HUES6 (cell line): ENCODE data around the gene AMZ2.

Experiments used
- H3K27ac ChIP-seq: 2 replicates; pipeline ENCODE4 v1.7.0; 2013; ENCODE audit warnings: low read depth, mild to moderate bottlenecking, low read length, inconsistent platforms
- H3K27me3 ChIP-seq: 2 replicates; pipeline ENCODE4 v1.6.1; 2013; ENCODE audit warnings: low read length; ENCODE audit not compliant: control insufficient read depth, insufficient read depth
- H3K36me3 ChIP-seq: 2 replicates; pipeline ENCODE4 v1.6.1; 2013; ENCODE audit warnings: low read length; ENCODE audit not compliant: control insufficient read depth, insufficient read depth
- H3K4me1 ChIP-seq: 2 replicates; pipeline ENCODE4 v1.6.1; 2013; ENCODE audit warnings: low read length; ENCODE audit not compliant: control insufficient read depth, insufficient read depth
- H3K4me3 ChIP-seq: 2 replicates; pipeline ENCODE4 v1.5.1; 2013; ENCODE audit warnings: low read depth, low read length
- H3K9ac ChIP-seq: one replicate; pipeline ENCODE4 v1.6.1; 2013; ENCODE audit warnings: mild to moderate bottlenecking, low read length
- H3K9me3 ChIP-seq: 2 replicates; pipeline ENCODE4 v1.6.1; 2013; ENCODE audit warnings: low read depth, low read length; ENCODE audit not compliant: control insufficient read depth, insufficient read depth

AMZ2 gene

GRCh38 chr17:68293490-68294195 lies 45.8 kb downstream of the AMZ2 start:
- H3K27ac ChIP-seq: no peak overlapping the region
- H3K4me3 ChIP-seq: no peak overlapping the region
- H3K9ac ChIP-seq: no peak overlapping the region
- no peaks in the 10 kb centered on the region for H3K36me3 ChIP-seq
- H3K27me3 ChIP-seq: peaks cover 52% of the 10 kb centered on the region
- peaks cover 49% of the 10 kb centered on the region for H3K4me1 ChIP-seq
- H3K9me3 ChIP-seq: no peaks in the 10 kb centered on the region

- Histone ChIP-seq H3K36me3 (no peaks in the 10 kb centered on the region), H3K9me3 (no peaks in the 10 kb centered on the region), H3K4me1 (peaks cover 45% of the 10 kb centered on the region), H3K27ac (no peak overlapping the region), H3K27me3 (peaks cover 47% of the 10 kb centered on the region), H3K4me3 (no peak overlapping the region), H3K9ac (no peak overlapping the region)
Measured at GRCh38 chr17:68294196-68294555, 46.3 kb downstream of the AMZ2 start.

GRCh38 chr17:68294617-68295016 lies 46.8 kb downstream of the AMZ2 start:
- no peaks in the 10 kb centered on the region for H3K9me3 ChIP-seq
- H3K27ac ChIP-seq: no peak overlapping the region
- H3K9ac ChIP-seq: no peak overlapping the region
- H3K4me1 ChIP-seq: peaks cover 41% of the 10 kb centered on the region
- peaks cover 43% of the 10 kb centered on the region for H3K27me3 ChIP-seq
- H3K4me3 ChIP-seq: no peak overlapping the region
- no peaks in the 10 kb centered on the region for H3K36me3 ChIP-seq

- Histone ChIP-seq H3K36me3 (no peaks in the 10 kb centered on the region), H3K4me1 (peaks cover 36% of the 10 kb centered on the region), H3K9me3 (no peaks in the 10 kb centered on the region), H3K27me3 (peaks cover 38% of the 10 kb centered on the region), H3K27ac (no peak overlapping the region), H3K9ac (no peak overlapping the region), H3K4me3 (no peak overlapping the region)
Measured at GRCh38 chr17:68295086-68295485, 47.2 kb downstream of the AMZ2 start.

- Histone ChIP-seq H3K9ac (no peak overlapping the region), H3K4me3 (no peak overlapping the region), H3K27me3 (peaks cover 29% of the 10 kb centered on the region), H3K4me1 (peaks cover 40% of the 10 kb centered on the region), H3K9me3 (no peaks in the 10 kb centered on the region), H3K36me3 (no peaks in the 10 kb centered on the region), H3K27ac (no peak overlapping the region)
Measured at GRCh38 chr17:68296217-68297191, 48.7 kb downstream of the AMZ2 start.

GRCh38 chr17:68297195-68297594 lies 49.4 kb downstream of the AMZ2 start:
- H3K27ac ChIP-seq: no peak overlapping the region

GRCh38 chr17:68298601-68299000 lies 50.8 kb downstream of the AMZ2 start:
- no peak overlapping the region for H3K4me3 ChIP-seq
- H3K9ac ChIP-seq: no peak overlapping the region
- H3K4me1 ChIP-seq: peaks cover 43% of the 10 kb centered on the region
- H3K36me3 ChIP-seq: no peaks in the 10 kb centered on the region
- H3K27me3 ChIP-seq: peaks cover 11% of the 10 kb centered on the region; the same call in 1 of the 2 replicates
- no peaks in the 10 kb centered on the region for H3K9me3 ChIP-seq
- no peak overlapping the region for H3K27ac ChIP-seq

More at GRCh38 chr17:68297195-68297594, 49.4 kb downstream of the AMZ2 start:
- Histone ChIP-seq H3K36me3 (no peaks in the 10 kb centered on the region), H3K27me3 (peaks cover 24% of the 10 kb centered on the region), H3K9me3 (no peaks in the 10 kb centered on the region), H3K9ac (no peak overlapping the region), H3K4me3 (no peak overlapping the region), H3K4me1 (peaks cover 47% of the 10 kb centered on the region)

- no peak overlapping the region for H3K27ac ChIP-seq
- H3K27me3 ChIP-seq: peaks cover 4% of the 10 kb centered on the region; the same call in 1 of the 2 replicates
- H3K9me3 ChIP-seq: no peaks in the 10 kb centered on the region
- no peaks in the 10 kb centered on the region for H3K36me3 ChIP-seq
- H3K9ac ChIP-seq: no peak overlapping the region
- peaks cover 31% of the 10 kb centered on the region for H3K4me1 ChIP-seq
- H3K4me3 ChIP-seq: no peak overlapping the region
Measured at GRCh38 chr17:68299817-68300216, 52.0 kb downstream of the AMZ2 start.

- H3K9ac ChIP-seq: no peak overlapping the region
- no peak overlapping the region for H3K4me3 ChIP-seq
- H3K4me1 ChIP-seq: peaks cover 25% of the 10 kb centered on the region
- H3K27me3 ChIP-seq: no peaks in the 10 kb centered on the region
- no peaks in the 10 kb centered on the region for H3K9me3 ChIP-seq
- H3K36me3 ChIP-seq: no peaks in the 10 kb centered on the region
- no peak overlapping the region for H3K27ac ChIP-seq
Measured at GRCh38 chr17:68301438-68301959, 53.7 kb downstream of the AMZ2 start.

GRCh38 chr17:68302066-68302564 lies 54.3 kb downstream of the AMZ2 start:
- Histone ChIP-seq H3K27ac (no peak overlapping the region), H3K4me3 (no peak overlapping the region), H3K36me3 (no peaks in the 10 kb centered on the region), H3K9me3 (no peaks in the 10 kb centered on the region), H3K4me1 (peaks cover 18% of the 10 kb centered on the region), H3K27me3 (no peaks in the 10 kb centered on the region), H3K9ac (no peak overlapping the region)

GRCh38 chr17:68302666-68303065 lies 54.8 kb downstream of the AMZ2 start:
- H3K4me3 ChIP-seq: no peak overlapping the region
- no peak overlapping the region for H3K27ac ChIP-seq
- H3K9ac ChIP-seq: no peak overlapping the region
- H3K36me3 ChIP-seq: no peaks in the 10 kb centered on the region
- peaks cover 17% of the 10 kb centered on the region for H3K4me1 ChIP-seq
- H3K9me3 ChIP-seq: no peaks in the 10 kb centered on the region
- no peaks in the 10 kb centered on the region for H3K27me3 ChIP-seq
